Amygdala (tissue), 56 donors: ENCODE results near the gene WDR17.

ENCODE experiments used
- DNase-seq, 56 donors: peaks; one replicate each; lab custom pipeline; 2025; lab: John Stamatoyannopoulos, UW

WDR17 gene

GRCh38 chr4:176065435-176066291 is at the start of gene WDR17:
TSS of gene WDR17 (plus strand) at chr4:176065841. CDS start at chr4:176111581, 45,740 bp downstream.
- DNase-seq = peak; percentile 48 to 96 (median 90)

GRCh38 chr4:176016601-176017000 is 49.0 kb upstream of the WDR17 start:
- DNase-seq = no peak

- DNase-seq = no peak
Measured at GRCh38 chr4:176020481-176021085, 45.1 kb upstream of the WDR17 start.

- no peak for DNase-seq
Measured at GRCh38 chr4:176030391-176030790, 35.2 kb upstream of the WDR17 start.

- DNase-seq = no peak
Measured at GRCh38 chr4:176031922-176032321, 33.7 kb upstream of the WDR17 start.

DNA sequence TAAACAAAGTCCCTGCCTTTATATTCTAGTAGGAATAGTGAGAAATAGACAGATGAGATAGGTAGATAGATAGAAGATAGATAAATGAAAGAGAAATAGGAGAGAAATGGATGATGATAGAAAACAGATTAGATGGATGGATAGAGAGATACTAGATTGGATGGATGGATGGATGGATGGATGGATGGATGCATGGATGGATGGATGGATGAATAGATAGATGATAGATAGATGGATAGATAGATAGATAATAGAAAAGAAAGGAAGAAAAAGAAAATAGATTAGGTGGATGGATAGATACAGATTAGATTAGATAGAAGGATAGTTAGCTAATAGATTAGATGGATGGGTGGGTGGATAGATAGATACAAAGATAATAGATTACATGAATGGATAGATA is 33.2 kb upstream of the WDR17 start:
- no peak for DNase-seq

DNA sequence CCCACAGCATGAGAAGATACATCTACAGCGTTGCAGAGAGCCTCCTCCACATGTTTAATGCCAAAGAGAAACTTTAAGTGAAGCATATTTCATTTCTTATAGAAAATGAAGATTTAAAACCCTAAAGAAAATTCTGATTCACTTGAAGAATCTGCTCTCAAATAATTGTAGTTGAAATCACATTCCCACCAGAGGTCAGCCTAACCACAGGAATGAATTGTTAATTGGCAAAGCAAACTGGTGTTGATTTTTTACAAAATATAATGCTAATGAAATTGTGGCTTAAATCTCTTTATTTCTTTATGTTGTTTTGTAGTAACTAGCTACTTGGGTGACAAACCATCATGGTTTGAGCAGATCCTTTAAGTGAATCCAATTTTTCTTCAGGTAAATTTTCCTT is 31.1 kb upstream of the WDR17 start:
- DNase-seq = peak in 9 of 56 donors; percentile 0 to 74 (median 15)

DNA sequence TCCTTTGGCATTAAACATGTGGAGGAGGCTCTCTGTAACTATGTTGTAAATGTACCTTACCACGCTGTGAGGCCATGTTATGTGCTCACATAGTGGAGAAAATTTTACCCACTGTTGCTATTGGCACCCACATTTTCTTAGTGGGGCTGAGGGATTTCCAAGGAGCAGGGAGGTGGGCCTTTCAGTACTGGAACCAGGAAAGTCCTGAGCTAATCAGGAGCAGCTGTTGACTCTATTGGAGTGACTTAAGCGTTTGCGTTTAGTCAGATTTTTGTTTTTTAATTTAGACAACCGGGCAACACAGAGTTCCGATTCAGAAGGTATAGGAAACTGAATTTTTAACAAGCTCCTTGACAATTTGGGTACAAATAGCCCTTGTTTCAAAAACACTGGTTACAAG is 30.7 kb upstream of the WDR17 start:
- DNase-seq = no peak

DNA sequence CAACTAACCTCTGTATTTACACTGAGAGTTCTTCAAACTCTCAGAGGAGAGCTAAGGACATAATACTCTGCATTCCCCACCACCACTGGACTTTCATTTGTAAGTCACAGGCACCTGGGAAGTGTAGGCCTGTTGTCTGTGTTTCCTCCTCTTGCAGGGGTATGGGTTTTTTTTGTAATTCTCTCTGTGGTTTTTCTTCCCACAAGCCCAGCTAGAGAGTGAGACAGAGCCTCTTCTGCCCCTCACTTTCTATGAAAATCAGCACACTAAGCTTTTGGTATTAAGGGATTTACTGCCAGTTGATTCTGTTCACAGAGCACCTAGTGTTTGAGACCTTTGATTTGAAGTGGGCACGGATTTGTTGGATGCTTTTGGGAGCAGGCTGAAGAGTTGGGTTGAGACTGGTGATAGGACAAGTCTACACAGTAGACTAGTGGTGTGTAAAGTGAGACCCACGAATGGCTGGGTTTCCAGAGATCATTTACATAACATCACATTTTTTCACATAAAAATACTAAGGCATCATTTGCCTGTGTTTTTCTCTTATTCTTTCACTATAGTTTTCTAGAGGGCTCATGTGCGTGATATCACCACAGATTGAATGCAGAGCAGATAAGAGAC is 28.9 kb upstream of the WDR17 start:
- no peak for DNase-seq

DNA sequence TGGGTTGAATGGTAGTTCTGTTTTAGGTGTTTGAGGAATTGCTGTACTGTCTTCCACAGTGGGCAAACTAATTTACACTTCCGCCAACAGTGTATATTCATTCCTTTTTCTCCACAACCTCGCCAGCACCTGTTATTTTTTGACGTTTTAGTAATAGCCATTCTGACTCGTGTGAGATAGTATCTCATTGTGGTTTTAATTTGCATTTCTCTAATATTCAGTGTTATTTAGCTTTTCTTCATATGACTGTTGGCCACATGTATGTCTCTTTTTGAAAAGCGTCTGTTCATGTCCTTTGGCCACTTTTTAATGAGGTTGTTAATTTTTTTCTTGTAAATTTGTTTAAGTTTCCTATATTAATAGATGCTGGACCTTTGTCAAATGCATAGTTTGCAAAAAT is 26.9 kb upstream of the WDR17 start:
- DNase-seq = no peak

DNA sequence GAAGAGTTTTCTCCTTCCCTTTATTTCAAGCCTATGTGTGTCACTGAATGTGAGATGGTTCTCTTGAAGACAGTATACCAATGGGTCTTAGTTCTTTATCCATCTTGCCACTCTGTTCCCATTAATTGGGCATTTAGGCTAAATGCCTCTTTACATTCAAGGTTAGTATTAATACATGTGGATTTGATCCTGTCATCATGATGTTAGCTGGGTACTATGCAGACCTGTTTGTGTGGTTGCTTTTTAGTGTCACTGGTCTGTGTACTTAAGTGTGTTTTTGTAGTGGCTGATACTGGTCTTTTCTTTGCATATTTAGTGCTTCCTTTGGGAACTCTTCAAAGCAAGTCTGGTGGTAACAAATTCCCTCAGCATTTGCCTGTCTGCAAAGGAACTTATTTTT is 23.4 kb upstream of the WDR17 start:
- DNase-seq = no peak

DNA sequence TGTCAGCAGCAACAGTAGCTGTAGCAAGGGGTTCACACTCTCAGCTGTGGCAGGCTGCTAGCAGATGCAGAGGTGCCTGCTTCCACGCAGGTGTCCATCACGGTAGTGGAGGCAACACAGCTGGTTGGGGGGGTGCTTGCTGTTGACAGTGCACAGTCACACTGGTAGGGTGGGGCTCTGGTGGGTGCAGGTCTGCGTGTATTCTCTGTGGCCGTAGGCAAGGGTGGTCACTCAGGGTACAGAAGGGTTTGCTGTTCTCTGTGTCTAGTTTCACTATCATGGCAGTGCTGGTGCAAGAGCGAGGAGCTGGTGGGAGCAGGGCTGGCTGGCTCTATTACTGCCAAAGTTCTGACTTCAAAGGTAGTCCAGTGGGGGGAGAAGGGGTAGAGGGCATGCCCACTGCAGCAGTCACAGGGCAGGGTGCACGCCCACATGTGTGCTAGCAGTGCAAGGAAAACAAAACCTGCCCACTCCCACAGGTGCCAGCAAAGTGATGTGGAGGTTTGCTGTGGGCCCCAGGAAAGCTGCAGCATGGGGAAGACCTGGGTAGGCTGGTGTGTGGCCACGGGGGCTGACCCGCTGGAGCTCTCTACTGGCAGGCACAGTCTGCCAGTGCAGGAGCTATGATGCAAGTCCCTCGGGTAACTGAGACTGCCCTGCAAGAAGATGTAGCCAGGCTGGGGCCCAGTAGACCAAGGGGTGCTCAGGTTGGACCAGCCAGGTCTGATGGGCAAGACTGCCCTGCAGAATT is 21.6 kb upstream of the WDR17 start:
- peak in 20 of 56 donors; percentile 23 to 82 (median 56) for DNase-seq

DNA sequence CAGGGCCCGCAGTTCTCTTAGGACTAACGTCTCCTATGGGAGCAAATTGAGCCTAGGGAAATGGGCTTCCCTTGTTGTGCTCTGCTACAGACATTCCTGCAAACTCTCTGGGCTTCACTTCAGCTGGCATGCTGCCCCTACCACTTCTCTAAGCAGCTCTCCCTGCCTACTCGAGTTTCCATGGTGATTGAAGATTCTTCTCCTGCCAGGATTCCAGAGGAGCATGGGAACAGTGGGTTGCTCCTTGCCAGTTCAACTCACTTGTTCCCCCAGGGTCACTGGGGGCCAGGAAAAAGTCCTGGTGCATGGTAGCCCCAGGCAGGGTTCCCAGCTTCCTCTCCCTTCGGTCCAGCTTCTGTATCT is 21.1 kb upstream of the WDR17 start:
- DNase-seq = peak in 52 of 56 donors; percentile 15 to 87 (median 62)

DNA sequence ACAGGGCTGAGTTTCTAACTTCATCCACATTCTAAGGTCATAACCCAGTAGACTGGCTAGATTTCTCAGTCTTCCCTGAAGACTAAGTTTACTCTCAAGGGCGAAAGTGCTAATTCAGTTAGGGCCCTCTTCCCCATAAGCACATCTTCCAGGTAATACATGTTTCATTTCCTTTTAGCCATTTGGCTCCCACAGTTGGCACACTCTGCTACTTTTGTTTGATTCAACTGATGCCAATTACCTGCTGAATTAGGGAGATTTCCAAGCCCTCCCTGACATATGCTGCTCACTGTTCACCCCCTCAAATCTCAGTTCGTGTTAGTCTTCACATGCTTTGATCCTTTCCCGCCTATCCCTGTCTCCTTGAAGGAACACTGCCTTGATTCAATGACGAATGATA is 17.0 kb upstream of the WDR17 start:
- no peak for DNase-seq

DNA sequence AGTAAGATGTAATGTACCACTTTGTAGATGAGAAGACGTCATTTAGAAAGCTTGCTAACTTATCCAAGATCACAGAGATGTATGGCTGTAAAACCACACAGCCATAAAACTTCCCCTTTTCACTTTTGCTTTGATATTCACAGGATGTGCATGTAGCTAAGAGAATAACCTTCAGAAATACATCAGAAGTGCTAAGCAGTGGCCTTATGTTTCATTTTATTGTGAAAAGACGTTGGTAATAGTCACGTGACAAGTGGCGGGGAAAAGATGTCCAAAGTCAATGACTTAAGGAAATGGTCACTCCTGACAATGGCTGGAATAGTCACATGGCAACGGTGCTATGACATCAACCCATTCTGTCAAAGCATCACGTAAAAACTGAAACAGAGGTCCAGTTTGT is 12.9 kb upstream of the WDR17 start:
- DNase-seq = no peak

DNA sequence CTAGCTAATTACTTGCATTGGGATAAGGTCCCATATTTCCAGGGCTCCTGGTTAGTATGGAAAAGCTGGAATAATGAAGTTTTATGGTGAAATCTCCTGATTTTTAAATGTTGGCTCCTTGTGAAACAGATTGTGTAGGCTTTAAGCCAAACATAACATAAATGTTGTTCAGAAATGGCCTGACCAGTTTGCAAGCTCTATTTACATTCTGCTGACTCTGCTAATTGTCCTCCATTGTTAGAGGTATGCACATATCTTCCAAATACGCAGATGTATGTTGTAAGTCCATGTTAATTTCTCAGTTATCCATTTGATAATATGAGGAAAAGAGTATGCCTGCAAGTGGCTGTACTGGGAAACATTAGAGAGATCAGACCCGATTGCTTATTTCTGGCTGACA is 11.9 kb upstream of the WDR17 start:
- no peak for DNase-seq

DNA sequence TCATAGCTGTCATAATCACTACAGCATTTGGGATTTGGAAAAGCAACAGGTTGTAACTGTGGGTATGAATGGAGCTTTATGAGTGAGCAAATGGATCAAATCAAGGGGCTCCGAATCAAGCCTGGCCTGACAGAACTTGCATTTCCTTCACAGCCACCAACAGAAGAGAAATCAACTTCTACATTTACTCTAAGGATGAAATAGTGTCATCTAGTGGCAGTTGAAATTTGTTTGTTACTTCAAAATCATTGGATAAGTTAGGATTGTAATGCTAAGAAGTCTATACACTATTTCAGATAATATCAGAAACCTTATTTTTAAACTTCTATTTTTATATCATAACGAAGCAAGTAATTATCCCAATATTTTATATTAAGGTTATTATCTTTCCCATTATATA is 10.7 kb upstream of the WDR17 start:
- DNase-seq = peak in 1 of 56 donors; percentile 10

DNA sequence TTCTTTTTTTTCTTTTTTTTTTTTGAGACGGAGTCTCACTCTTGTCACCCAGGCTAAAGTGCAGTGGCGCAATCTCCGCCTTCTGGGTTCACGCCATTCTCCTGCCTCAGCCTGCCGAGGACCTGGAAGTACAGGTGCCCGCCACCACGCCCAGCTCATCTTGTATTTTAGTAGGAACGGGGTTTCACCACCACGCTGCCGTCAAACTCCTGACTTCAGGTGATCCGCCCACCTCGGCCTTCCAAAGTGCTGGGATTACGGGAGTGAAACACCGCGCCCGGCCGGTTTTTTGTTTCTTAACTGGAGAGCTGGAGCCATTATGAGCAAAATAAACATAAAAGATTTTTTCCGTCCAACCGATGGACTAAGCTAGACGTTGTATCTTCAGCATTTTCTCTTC is 1.9 kb upstream of the WDR17 start:
- no peak for DNase-seq

DNA sequence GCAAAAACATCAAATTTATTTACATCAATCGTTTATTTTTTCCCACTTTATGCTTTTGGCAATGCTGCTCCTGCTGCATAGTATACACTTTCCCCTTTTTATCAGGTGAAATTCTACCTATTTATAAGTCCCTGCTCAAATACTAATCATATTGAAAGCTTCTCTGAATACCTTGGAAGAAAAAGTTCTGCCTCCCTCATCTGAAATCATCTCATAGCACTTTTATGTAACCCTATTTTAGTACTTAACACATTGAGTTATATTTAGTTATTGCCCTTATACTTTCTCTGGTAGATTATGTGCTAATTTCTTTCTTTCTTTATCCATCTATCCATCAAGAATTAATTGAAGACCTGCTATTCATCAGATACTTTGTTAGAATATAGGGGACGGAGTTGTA is 1.1 kb upstream of the WDR17 start:
- DNase-seq = no peak

DNA sequence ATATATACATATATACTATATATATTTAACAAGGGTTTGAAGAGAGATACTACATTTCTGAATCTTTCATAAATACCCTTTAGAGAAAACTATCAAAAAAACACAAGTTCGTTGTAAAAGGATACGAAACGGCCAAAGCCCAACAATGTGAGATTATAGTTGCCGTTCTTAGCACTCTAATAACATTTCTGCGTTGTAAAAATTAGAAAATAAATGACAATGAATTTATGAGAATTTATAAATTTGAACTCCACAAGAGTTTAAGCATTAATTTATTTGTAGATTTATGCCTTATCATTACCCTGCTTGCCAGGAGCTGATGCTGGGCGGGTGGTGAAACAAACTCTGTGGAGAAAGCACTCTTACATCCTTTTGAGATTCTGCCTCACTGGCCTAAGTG is 1.1 kb downstream of the WDR17 start:
- peak in 1 of 56 donors; percentile 3 for DNase-seq

DNA sequence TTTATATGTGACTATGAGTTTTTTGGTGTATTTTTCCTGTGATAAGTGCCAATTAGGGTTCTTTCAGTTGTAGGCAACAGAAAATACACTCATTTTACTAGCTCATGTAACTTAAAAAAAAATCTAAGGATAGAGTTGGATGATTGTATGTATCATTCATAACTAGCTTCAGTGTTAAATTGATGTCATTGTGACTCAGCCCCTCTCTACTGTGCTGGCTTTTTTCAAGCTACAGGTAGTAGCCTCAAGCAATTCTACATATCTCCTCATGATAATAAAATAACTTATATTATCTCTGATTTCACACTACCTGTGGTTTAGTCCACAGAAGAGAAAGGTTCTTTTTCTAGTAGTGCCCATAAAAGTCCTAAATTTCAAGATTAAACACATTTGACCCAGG is 11.9 kb downstream of the WDR17 start:
- no peak for DNase-seq
